ENCODE data around the gene EXT2.

- TF ChIP-seq CTCF (IDR thresholded peaks at IDR 0.05): no peak
- no peak for TF ChIP-seq POLR2A (IDR thresholded peaks at IDR 0.05)
These were observed 171.7 kb downstream of the EXT2 start for GRCh38 chr11:44267006-44267749.
